Measurements from ENCODE around the gene KLRK1.
"Not testable (repeated sequence)": the region's sequence is repeated elsewhere in the genome, so short reads cannot be mapped to it uniquely, and the experiment has no call there.

The KLRK1 gene

DNA sequence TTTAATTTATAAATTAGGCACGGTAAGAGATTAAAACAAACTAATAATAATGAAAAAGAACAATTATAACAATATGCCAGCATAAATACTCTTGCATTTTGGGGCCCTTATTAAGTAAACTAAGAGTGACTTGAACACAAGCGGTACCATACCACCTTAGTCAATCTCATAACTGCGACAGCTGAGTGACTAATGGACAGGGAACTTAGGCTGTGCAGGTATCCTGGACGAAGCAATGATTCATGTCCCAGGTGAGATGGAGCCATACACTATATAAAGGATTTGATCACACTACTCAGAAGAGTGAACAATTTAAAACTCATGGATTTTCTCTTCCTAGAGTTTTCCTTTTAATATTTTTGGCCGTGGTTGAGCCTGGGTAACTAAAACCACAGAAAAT is 15.5 kb upstream of the KLRK1 start:
- peaks cover 3% of the 10 kb centered on the region for H3K36me3 ChIP-seq (ENCODE audit: control insufficient read depth, insufficient read depth, low read length)
- WGBS, 2 experiments (ENCODE audit: insufficient coverage in 2 of 2) = 90 to 100% methylated on average over 2 of the region's 5 CpGs
- H3K4me1 ChIP-seq (ENCODE audit: control insufficient read depth, insufficient read depth, low read length, poor library complexity, severe bottlenecking) = no peaks in the 10 kb centered on the region
- H3K4me3 ChIP-seq (ENCODE audit: extremely low read depth, insufficient read depth, low read length, poor library complexity, severe bottlenecking) = no peak overlapping the region
- H3K9me3 ChIP-seq (ENCODE audit: control insufficient read depth, low read length) = peaks cover 4% of the 10 kb centered on the region
- no peak overlapping the region for H3K27ac ChIP-seq (ENCODE audit: low read depth, low read length, severe bottlenecking)

DNA sequence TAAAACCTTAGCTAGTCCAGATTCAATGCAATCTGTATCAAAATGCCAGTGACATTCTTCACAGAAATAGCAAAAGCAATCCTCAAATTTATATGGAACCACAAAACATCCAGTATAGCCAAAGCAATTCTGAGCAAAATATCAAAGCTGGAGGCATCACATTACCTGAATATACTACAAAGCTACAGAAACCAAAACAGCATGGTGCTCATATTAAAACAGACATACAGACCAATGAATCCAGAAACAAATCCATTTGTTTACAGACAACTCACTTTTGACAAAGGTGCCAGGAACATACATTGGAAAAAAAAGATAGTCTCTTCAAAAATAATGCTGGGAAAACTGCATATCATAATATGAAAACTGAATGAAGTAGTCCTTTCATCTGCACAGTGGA is 15.0 kb upstream of the KLRK1 start:
- no peak overlapping the region for H3K4me3 ChIP-seq (ENCODE audit: extremely low read depth, insufficient read depth, low read length, poor library complexity, severe bottlenecking)
- no peak overlapping the region for H3K27ac ChIP-seq (ENCODE audit: low read depth, low read length, severe bottlenecking)
- no peaks in the 10 kb centered on the region for H3K4me1 ChIP-seq (ENCODE audit: control insufficient read depth, insufficient read depth, low read length, poor library complexity, severe bottlenecking)
- peaks cover 4% of the 10 kb centered on the region for H3K9me3 ChIP-seq (ENCODE audit: control insufficient read depth, low read length)
- H3K36me3 ChIP-seq (ENCODE audit: control insufficient read depth, insufficient read depth, low read length) = peaks cover 3% of the 10 kb centered on the region

DNA sequence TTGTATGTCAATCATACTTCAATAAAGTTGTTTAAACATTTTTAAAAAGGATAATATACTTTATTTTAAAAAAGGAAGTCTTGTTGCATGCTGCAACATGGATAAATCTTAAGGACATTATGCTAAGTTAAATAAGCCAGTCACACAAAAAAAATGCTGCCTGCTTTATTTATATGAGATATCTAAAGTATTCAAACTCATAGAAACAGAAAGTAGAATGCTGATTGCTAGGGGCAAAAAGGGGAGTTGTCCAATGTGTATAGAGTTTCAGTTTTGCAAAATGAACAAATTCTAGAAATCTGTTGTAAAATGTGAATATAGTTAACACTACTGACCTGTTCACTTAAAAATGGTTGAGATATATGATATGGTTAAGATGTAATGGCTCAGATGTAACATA is 11.0 kb upstream of the KLRK1 start:
- H3K36me3 ChIP-seq (ENCODE audit: control insufficient read depth, insufficient read depth, low read length) = peaks cover 3% of the 10 kb centered on the region
- peaks cover under 1% of the 10 kb centered on the region for H3K4me1 ChIP-seq (ENCODE audit: control insufficient read depth, insufficient read depth, low read length, poor library complexity, severe bottlenecking)
- peaks cover 4% of the 10 kb centered on the region for H3K9me3 ChIP-seq (ENCODE audit: control insufficient read depth, low read length)
- H3K4me3 ChIP-seq (ENCODE audit: extremely low read depth, insufficient read depth, low read length, poor library complexity, severe bottlenecking) = no peak overlapping the region
- H3K27ac ChIP-seq (ENCODE audit: low read depth, low read length, severe bottlenecking) = no peak overlapping the region

DNA sequence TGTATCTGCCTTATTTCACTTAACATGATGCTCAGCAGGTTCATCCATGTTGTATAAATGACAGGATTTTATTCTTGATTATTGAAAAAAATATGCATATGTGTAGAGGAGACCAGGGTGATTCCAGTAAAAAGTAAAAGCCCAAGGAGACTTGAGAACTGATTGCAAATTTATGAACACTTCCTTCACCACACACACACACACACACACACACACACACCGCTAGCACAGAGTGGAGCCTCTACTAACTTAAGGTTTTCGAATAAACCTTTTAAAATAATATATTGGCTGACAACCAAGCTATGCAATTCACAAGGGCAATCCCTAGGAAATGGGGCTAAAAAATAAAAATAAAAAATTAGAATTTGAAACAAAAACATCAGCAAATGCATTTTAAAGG is 8.3 kb upstream of the KLRK1 start:
- Histone ChIP-seq H3K9me3 (ENCODE audit: control insufficient read depth, low read length) (no peaks in the 10 kb centered on the region), H3K27ac (ENCODE audit: low read depth, low read length, severe bottlenecking) (no peak overlapping the region), H3K36me3 (ENCODE audit: control insufficient read depth, insufficient read depth, low read length) (no peaks in the 10 kb centered on the region), H3K4me3 (ENCODE audit: extremely low read depth, insufficient read depth, low read length, poor library complexity, severe bottlenecking) (no peak overlapping the region), H3K4me1 (ENCODE audit: control insufficient read depth, insufficient read depth, low read length, poor library complexity, severe bottlenecking) (peaks cover 7% of the 10 kb centered on the region)
- WGBS, 2 experiments (ENCODE audit: insufficient coverage in 2 of 2) = no CpG with 5 or more reads among the region's 2 CpGs

DNA sequence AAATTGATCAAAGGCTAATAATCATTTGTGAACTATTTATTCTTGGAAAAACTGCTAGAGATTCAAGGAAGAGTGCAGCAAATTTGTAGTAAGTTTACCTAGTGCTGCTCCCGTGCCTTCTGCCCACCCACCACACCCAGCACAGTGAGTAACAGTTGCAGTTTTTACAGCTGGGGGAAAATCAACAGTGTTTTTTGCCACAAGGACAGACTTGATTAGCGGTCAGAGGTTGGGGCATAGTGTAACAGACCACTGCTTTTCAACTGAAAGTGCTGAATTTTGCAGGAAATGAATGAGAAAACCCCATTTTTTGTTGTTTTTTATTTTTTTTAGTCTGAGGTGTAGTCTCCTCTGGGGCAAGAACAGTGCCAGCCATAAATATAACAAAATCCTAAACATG is 7.5 kb upstream of the KLRK1 start:
- WGBS, 2 experiments (ENCODE audit: insufficient coverage in 2 of 2) = 88% methylated on average over 1 of the region's 2 CpGs; no CpG with 5 or more reads in 1 of the 2 experiments
- H3K4me3 ChIP-seq (ENCODE audit: extremely low read depth, insufficient read depth, low read length, poor library complexity, severe bottlenecking) = no peak overlapping the region
- no peaks in the 10 kb centered on the region for H3K36me3 ChIP-seq (ENCODE audit: control insufficient read depth, insufficient read depth, low read length)
- H3K9me3 ChIP-seq (ENCODE audit: control insufficient read depth, low read length) = no peaks in the 10 kb centered on the region
- H3K4me1 ChIP-seq (ENCODE audit: control insufficient read depth, insufficient read depth, low read length, poor library complexity, severe bottlenecking) = peaks cover 7% of the 10 kb centered on the region
- H3K27ac ChIP-seq (ENCODE audit: low read depth, low read length, severe bottlenecking) = no peak overlapping the region

DNA sequence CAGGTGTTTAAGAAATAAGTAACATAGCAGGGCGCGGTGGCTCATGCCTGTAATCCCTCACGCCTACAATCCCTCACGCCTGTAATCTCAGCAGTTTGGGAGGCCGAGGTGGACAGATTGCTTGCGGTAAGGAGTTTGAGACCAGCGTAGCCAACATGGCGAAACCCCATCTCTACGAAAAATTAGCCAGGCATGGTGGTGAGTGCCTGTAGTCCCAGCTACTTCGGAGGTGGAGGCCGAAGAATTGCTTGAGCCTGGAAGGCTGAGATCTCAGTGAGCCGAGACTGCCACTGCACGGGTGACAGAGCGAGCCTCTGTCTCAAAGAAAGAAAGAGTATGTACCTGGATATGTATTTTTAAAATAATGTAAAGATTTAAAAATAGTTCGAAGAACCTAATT is 6.3 kb upstream of the KLRK1 start:
- H3K36me3 ChIP-seq (ENCODE audit: control insufficient read depth, insufficient read depth, low read length); H3K27ac ChIP-seq (ENCODE audit: low read depth, low read length, severe bottlenecking); H3K9me3 ChIP-seq (ENCODE audit: control insufficient read depth, low read length); H3K4me3 ChIP-seq (ENCODE audit: extremely low read depth, insufficient read depth, low read length, poor library complexity, severe bottlenecking); H3K4me1 ChIP-seq (ENCODE audit: control insufficient read depth, insufficient read depth, low read length, poor library complexity, severe bottlenecking): not testable (repeated sequence)
- 83 to 96% methylated on average over 7 to 9 of the region's 15 CpGs for WGBS, 2 experiments (ENCODE audit: insufficient coverage in 2 of 2)

DNA sequence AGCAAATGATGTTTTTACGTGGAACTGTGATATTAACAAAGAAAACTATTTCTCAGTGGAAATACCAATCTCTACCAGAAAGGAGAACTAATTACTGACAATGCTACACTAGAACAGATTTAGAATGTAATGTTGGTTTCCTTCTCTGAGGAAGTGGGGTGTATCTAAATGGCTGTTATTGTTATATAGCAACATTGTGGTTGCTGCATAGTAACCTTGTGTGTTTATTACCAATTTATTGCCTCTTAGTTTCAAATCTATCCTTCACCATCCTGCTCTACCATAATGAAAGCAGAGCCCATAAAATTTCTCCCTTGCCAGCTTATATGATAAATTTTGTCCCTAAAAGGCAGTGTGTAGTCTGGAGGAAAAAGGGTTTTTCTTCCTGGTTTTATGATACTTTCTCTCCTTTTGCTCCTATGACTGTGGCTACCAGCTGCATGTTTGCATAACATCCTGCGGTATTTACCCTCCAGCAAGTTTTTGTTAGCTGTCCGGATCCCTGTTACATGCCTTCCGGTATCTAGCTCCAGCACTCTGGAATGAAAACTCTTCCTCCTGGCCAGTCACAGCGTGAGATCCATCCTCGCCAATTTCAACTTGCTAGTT is 5.7 kb upstream of the KLRK1 start:
- Histone ChIP-seq H3K4me1 (ENCODE audit: control insufficient read depth, insufficient read depth, low read length, poor library complexity, severe bottlenecking) (peaks cover 7% of the 10 kb centered on the region), H3K36me3 (ENCODE audit: control insufficient read depth, insufficient read depth, low read length) (no peaks in the 10 kb centered on the region), H3K4me3 (ENCODE audit: extremely low read depth, insufficient read depth, low read length, poor library complexity, severe bottlenecking) (no peak overlapping the region), H3K27ac (ENCODE audit: low read depth, low read length, severe bottlenecking) (peak overlapping the region; percentile 46), H3K9me3 (ENCODE audit: control insufficient read depth, low read length) (no peaks in the 10 kb centered on the region)
- WGBS, 2 experiments (ENCODE audit: insufficient coverage in 2 of 2) = 46 to 50% methylated on average over 3 to 5 of the region's 6 CpGs

DNA sequence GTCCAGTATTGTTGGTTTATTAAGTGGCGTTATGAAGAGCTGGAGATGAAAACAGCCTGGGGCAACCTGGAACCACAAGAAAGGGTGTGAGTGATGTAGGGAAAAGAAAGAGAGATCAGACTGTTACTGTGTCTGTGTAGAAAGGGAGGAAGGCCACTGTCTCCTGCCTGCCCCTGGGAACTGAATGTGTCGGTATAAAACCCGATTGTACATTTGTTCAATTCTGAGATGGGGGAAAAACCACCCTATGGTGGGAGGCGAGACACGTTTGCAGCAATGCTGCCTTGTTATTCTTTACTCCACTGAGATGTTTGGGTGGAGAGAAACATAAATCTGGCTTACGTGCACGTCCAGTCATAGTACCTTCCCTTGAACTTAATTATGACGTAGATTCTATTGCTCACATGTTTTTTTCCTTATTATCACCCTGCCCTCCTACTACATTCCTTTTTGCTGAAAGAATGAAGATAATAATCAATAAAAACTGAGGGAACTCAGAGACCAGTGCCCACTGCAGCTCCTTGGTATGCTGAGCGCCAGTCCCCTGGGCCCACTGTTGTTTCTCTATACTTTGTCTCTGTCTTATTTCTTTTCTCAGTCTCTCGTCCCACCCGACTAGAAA is 4.8 kb upstream of the KLRK1 start:
- H3K36me3 ChIP-seq (ENCODE audit: control insufficient read depth, insufficient read depth, low read length); H3K4me1 ChIP-seq (ENCODE audit: control insufficient read depth, insufficient read depth, low read length, poor library complexity, severe bottlenecking); H3K9me3 ChIP-seq (ENCODE audit: control insufficient read depth, low read length); H3K27ac ChIP-seq (ENCODE audit: low read depth, low read length, severe bottlenecking); H3K4me3 ChIP-seq (ENCODE audit: extremely low read depth, insufficient read depth, low read length, poor library complexity, severe bottlenecking): not testable (repeated sequence)
- WGBS, 2 experiments (ENCODE audit: insufficient coverage in 2 of 2) = 83 to 89% methylated on average over 3 of the region's 11 CpGs

DNA sequence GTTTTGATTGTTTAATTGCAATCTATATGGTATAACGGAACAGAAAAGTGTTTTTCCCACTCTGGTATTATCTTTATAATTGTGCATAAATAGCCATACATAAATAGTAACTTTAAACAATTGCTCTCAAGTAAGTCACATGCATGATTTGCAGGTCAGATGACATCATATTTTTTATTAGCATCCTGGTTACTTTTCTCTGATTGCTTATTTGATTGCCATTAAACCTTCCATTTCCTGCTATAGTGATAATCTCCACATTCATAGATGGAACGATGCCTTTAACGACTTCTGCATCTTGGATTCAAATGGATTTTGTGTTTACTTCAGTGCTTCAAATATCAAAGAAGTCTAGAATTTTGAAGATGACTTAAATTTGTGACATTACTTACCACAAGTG is 3.5 kb upstream of the KLRK1 start:
- no peak overlapping the region for H3K27ac ChIP-seq (ENCODE audit: low read depth, low read length, severe bottlenecking)
- no peaks in the 10 kb centered on the region for H3K9me3 ChIP-seq (ENCODE audit: control insufficient read depth, low read length)
- no peaks in the 10 kb centered on the region for H3K36me3 ChIP-seq (ENCODE audit: control insufficient read depth, insufficient read depth, low read length)
- no peak overlapping the region for H3K4me3 ChIP-seq (ENCODE audit: extremely low read depth, insufficient read depth, low read length, poor library complexity, severe bottlenecking)
- H3K4me1 ChIP-seq (ENCODE audit: control insufficient read depth, insufficient read depth, low read length, poor library complexity, severe bottlenecking) = peaks cover 7% of the 10 kb centered on the region
- no CpG with 5 or more reads among the region's 3 CpGs for WGBS, 2 experiments (ENCODE audit: insufficient coverage in 2 of 2)

DNA sequence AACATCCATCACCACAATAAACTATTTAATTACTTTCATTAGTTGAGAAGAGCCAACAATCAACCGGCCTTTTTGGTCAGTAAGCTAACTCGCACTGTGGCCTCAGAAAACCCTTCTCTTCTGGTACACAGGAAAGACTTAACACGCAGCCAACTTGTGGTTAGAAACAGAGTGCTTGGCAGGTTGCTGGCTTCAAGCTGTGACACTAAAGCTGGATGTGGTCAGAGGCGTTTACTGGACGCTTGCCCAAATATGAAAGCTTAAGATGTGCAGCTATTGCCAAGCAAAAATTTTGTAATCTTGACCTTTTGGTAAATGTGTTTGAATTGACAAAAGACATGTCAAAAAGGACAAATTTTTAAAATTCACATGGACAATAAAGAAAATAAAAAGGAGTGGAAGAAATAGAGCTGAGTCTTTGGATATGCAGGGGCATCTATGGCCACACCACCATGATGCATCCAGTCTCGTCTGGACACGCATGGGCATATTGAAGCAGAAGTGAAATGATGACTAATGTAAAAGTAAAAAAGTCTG is 2.6 kb upstream of the KLRK1 start:
- no peak overlapping the region for H3K27ac ChIP-seq (ENCODE audit: low read depth, low read length, severe bottlenecking)
- 88 to 97% methylated on average over 3 to 6 of the region's 7 CpGs for WGBS, 2 experiments (ENCODE audit: insufficient coverage in 2 of 2)
- H3K36me3 ChIP-seq (ENCODE audit: control insufficient read depth, insufficient read depth, low read length) = no peaks in the 10 kb centered on the region
- H3K4me3 ChIP-seq (ENCODE audit: extremely low read depth, insufficient read depth, low read length, poor library complexity, severe bottlenecking) = no peak overlapping the region
- H3K4me1 ChIP-seq (ENCODE audit: control insufficient read depth, insufficient read depth, low read length, poor library complexity, severe bottlenecking) = peaks cover 7% of the 10 kb centered on the region
- no peaks in the 10 kb centered on the region for H3K9me3 ChIP-seq (ENCODE audit: control insufficient read depth, low read length)

DNA sequence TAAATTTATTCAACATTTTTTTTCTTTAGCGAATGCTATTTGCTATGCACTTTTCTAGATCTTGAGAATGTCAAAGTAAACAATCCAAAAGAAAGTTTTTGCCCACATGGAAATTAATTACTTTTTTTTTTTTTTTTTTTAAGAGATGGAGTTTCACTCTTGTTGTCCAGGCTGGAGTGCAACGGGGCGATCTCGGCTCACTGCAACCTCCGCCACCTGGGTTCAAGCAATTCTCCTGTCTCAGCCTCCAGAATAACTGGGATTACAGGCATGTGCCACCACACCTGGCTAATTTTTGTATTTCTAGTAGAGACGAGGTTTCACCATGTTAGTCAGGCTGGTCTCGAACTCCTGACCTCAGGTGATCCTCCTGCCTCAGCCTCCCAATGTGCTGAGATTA is 1.1 kb upstream of the KLRK1 start:
- not testable (repeated sequence) for H3K27ac ChIP-seq (ENCODE audit: low read depth, low read length, severe bottlenecking); H3K4me1 ChIP-seq (ENCODE audit: control insufficient read depth, insufficient read depth, low read length, poor library complexity, severe bottlenecking); H3K4me3 ChIP-seq (ENCODE audit: extremely low read depth, insufficient read depth, low read length, poor library complexity, severe bottlenecking); H3K9me3 ChIP-seq (ENCODE audit: control insufficient read depth, low read length); H3K36me3 ChIP-seq (ENCODE audit: control insufficient read depth, insufficient read depth, low read length)
- 95% methylated on average over 4 to 6 of the region's 7 CpGs for WGBS, 2 experiments (ENCODE audit: insufficient coverage in 2 of 2)
